Posterior vena cava (tissue), 2 donors: ENCODE results near the gene PPP1R15B. TPM values are rescaled to one million over a fixed set of nuclear protein-coding genes. Genes with fewer than 3 reads are reported as not detected.

ENCODE experiments used
- DNase-seq: peaks from one replicate; pipeline ENCODE4 v3.0.0-alpha.2; 2020; ENCODE audit warnings: low spot score
- intact Hi-C, 2 donors: fragments of 100-400 bp; cut with DNase I; formaldehyde crosslinking; loops; one replicate each; pipeline versions ENCODE4 v1.14.1 to v1.14.2; 2022 to 2023
- total RNA-seq, 2 donors: library from RNA; stranded (reverse); fragmentation: NEBNext Ultra II Directional; extraction: Animal tissue kit (Norgen Biotek cat#: 25700); gene quantifications; one replicate each; pipeline ENCODE4 v1.2.1, GENCODE V29; 2021
- donor health status: DM: yes; HTN: yes; CAD: no.
- donor health status: DM: yes; HTN: yes; CAD: no.

The PPP1R15B gene
- total RNA-seq, 2 donors from 2014 or later = 33.2 to 45.7 TPM

DNA sequence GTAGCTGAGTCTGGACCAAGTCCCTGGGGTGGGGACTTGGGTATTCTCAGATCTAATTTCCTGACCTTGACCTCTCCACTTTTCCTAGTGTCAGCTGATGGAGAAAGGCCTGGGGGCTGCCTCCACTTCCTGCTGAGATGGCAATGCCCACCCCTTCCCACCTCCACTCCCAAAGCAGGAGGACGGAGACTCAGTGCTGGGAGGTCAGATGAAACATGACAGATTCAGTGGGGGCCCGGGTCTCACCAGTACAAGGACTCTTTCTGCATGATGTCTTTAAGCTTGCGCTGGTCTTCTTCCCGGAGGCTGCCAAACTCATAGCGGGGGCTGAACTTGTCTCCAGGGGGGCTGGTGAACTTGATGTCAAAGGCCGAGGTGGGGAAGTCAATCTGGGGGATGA lies 35.6 kb upstream of the PPP1R15B start:
- peak; percentile 66 for DNase-seq
- intact Hi-C loops = loop anchor here (5.0 kb wide), 2 partner anchors 45 to 55 kb away; partner anchors contain the start of gene PIK3C2B (in 1 of the 2)

DNA sequence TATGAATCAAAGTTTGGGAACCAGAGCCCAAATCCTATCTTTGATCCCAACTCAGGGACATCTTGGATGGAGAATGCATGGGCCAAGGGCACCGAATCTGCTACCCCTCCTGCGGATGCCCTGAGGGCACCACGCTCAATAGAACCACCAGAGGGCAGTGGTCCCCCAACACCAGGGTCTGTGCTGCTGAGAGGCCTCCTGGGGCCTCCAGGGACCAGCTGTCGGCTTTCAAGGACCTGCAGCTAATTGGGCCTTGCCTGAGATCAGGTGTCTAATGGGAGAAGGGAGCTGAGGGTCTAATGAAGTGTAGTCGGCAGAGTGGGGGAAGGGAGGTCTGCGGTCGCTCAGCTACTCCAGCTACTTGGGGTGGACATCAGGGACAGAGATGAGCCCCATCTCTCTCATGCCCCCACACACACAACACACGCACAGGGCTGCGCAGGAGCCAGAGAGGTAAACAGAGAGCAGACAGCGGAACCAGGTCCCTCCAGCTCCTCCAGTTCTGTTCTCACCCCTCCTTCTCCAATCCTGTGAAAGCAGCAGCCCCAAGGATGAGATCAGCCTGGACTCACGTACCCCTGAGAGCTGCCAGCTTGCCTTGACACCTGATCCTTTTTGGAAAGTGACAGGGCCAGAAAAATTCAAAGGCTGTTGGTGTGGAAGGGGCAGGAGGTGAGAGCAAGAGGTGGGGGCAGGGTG lies 34.9 kb upstream of the PPP1R15B start:
- DNase-seq = peak; percentile 90
- intact Hi-C loops = loop anchor here (5.0 kb wide), 2 partner anchors 46 to 56 kb away; partner anchors contain the start of gene PIK3C2B (in 1 of the 2)

DNA sequence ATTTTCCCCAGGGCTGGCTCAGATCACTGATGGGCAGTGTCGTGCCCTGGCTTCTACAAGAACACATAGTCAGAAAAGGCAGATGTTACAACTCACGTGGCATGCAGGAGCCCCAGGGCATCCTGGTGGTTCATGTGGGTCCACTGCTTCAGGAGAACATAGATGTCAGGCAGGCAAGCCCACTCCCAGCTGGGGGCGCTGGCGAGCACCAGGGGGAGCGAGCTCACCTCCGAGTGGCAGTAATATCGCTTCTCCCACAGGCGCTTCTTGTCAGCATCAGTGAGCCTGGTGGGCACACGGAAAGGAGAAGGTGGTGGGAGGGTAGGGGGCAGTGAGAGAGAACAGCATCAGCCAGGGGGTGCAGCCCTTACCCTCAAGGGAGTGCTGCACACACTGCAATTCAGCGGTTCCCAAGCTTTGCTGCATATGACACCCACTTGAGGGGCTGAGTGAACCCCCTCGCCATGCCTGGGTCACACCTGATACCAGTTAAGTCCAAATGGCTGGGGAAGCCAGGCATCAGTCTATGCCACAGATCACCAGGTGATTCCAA lies 34.3 kb upstream of the PPP1R15B start:
- intact Hi-C loops = loop anchor here (5.0 kb wide), 2 partner anchors 46 to 56 kb away; partner anchors contain the start of gene PIK3C2B (in 1 of the 2)
- DNase-seq = peak; percentile 81

DNA sequence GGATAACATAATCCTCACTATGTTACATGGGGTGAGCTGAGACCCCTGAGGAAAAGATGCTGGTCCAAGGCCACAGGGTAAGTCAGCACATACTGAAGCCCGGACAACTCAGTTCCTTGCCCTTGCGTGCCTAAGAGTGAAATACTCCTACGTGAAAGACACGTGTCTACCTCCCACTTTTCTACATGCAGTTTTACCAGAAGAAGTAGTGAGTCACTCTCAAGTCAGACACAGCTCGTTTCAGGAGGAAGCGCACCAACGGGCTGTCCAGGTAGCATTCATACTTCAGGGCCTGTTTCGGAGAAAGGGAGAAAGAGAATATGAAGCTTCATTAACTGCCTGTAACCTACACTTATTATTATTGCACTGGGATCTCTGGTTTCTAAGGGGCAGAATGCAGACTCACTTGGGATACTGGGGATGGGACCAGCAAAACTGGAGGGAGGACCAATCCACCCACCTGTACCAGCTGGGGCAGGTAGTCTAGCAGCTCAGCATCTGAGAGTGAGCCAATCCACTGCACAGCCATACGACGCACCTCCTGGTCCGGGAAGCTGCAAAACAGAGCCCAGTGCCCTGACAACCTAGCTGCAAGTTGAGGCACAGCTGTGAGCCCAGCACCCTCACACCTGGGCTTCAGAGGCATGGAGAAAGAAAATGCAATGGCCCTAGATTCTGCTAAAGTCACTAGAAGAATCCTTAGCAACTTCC lies 32.4 kb upstream of the PPP1R15B start:
- intact Hi-C loops = no loop called here
- peak; percentile 26 for DNase-seq

DNA sequence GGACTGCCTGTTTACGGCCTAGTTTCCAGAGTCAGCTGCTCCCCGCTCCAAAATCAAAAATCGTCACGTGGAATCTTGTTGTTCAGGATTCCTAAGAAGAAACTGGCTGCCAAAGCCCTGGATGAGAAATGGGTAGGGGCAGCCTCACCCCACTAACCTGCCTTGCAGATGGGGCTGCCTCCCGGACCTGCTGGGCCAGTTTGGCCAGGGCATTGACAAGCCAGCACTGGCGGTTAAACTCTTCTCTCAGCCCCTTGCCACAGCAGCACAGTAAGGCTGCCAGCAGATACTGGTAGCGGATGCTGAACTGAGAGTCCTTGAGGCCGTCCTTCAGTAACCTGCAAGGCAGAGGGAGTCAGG lies 31.6 kb upstream of the PPP1R15B start:
- intact Hi-C loops = no loop called here
- DNase-seq = peak; percentile 64

DNA sequence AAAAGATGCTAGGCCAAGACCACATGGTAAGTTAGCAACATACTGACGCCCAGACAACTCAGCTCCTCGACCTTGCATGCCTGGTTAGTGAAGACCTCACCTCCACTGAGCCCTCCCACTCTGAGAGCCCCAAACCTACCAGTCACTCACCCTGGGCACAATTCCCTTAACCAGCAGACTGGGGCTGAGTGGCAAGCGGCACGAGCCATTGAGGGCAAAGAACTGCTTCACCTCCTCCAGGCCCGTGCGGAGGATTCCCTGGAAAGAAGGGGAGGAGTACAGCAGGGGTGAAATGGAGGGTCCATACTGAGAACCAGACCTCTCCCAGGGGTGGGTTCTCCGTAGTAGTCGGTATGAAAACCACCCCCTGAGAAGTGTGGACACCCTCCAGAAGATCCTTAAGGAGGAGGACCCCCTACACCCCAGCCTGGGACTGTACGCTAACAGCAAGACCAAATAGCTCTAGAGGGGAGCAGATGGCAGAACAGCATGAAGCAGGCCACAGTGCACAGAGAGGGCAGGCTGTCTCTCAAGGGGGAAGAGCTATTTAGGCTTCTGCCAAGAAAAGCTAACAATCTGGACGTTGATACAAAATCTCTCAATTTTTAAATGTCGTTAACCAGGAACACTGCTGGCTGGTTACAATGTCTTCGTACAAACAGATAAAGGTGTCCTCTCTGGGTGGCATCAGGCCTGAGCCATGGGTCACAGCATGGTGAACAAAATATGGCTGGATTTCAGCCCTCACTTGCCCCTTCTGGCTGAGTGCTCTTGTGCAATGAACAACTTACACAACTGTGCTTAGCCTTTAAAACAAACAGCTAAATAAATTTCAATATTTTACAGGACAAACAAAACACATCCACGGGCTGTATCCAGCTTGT lies 31.0 kb upstream of the PPP1R15B start:
- peak; percentile 68 for DNase-seq
- intact Hi-C loops = no loop called here

DNA sequence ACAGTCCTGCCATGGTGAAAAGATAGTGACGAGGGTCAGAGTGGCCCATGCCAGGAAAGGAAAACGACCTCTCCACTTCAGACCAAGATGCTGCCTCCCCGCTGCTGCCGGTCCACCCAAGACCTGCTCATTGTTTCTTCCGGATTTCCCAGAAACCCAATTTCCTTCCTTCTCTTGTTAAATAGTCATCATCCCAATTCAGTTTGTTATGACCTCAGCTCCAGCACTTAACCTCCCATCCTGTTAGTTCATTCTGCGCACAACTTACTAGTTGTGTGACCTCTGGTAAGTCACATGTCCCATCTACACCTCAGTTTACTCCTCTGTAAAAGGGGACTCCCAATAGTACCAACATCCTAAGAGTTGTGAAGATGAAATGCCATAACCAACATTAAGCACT lies 29.9 kb upstream of the PPP1R15B start:
- intact Hi-C loops = no loop called here
- DNase-seq = peak; percentile 37

DNA sequence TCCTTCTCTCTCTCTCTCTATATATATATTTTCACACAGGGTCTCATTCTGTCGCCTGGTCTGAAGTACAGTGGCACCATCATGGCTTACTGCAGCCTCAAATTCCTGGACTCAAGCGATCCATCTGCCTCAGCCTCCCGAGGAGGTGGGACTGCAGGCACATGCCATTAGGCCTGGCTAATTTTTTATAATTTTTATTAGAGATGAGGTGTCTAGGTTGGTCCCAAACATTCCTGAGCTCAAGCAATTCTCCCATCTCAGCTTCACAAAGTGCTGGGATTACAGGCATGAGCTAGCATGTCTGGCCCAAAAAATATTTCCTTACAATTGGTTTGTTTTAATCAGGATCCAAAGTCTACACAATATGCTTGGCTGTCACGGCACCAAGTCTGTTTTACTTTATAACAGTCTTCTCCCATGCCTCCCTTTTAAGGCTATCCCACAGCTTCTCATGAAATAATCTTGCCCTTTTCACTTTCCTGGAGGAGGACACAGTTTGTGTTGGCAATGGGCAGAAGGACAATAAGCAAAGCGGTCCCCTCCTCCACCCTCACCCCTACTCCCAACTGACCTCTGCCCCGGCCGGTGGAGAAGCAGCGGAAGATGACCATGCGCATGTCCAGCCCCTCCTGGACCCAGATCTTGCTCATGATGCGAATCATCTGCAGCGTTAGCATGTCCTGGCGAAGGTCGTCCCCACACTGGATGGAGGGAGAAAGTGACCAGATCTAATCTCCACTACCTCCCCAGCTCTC lies 28.2 kb upstream of the PPP1R15B start:
- intact Hi-C loops = no loop called here

DNA sequence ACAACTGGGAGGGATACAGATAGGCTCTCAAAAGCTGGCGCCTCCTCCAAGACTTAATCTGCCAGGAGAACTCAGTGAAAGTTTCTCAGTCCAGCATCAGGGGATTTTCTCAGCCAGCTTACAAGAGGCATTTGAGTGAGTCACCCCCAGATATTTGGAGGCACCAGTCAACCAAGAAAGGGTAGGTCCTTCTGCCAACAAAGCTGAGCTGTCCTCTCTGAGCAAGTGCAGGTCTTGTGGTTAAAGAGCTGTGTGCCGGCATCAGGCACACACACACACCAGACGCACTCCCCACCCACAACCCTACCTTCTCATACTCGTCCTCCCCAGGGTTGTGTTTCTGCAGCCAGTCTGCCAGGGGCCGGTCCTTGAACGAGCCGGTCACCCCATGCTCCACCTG lies 27.0 kb upstream of the PPP1R15B start:
- no peak for DNase-seq
- intact Hi-C loops = no loop called here

More for the DNA sequence above, 28.2 kb upstream of the PPP1R15B start:
- peak; percentile 83 for DNase-seq

DNA sequence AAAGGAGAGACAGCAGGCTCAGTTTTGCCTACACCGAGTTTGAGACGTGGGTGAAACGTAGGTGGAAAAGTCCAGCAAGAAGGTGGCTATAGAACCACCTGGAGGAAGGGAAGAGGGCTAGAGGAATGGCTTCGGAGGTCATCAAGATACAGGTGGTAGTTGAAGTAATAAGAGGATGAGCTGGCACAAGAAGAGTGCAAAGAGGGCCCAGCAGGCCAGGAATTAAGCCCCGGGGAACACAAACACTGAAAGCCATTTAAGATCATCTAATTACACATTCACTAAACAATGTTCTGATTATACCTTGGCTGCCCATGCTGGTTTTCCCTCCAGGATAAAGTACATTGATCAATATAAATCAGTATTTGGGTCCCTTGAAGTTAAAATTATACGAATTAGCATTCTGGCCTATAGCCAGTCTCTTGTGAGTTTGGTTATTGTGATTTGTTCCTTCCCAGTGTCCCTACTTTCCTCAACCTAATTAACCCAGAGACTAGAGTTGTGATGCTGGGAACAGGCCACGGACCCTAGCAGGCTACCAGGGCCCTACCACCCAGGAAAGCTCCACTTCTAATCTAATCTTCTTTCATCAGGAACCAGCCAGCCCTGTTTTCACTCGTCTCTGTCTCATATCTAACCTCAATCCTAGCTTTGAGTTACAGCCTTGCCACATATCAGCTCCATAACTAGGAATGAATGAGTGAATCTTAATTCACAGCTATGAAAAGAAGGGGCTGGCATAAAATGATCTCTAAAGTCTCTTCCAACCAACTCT lies 26.4 kb upstream of the PPP1R15B start:
- intact Hi-C loops = no loop called here
- DNase-seq = no peak

DNA sequence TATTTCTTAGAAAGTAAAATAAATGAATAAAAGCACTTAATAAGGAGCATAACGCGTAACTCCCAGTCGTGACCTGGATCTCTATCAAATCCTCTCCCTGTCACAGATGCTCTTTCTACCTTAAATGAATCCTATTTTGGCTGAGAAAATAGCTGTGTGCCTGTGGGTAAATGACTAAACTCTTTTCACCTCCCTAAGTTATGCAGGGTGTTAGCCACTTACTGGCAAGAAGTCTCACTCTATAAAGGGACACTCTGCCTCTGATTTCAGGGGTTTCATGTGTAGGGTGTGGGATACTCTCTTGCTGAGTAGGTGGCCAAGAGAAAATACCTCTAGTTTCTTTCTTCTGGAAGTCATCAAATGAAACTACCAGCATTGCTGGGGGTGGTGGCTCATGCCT lies 24.3 kb upstream of the PPP1R15B start:
- DNase-seq = no peak
- intact Hi-C loops = no loop called here

DNA sequence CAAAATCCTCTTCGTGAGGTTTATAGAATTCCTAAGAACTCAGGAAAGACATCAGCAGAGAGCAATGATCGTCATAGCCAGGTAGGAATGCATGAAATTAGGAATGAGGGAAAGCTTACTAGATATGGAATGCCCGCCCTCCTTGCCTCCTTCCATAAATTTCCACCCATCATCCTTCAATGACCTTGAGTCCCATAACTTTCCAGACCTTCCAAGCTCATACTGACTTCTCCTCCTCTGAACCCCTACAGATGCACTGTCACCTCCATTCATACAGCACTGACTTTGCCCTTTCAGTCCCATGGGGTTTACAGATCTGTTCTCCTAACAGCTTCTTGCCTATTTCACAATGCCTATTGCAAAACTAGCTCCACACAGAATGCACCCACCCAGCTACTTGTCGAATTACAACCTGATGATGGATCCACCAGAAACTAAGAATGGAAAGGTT lies 23.8 kb upstream of the PPP1R15B start:
- intact Hi-C loops = no loop called here
- no peak for DNase-seq

DNA sequence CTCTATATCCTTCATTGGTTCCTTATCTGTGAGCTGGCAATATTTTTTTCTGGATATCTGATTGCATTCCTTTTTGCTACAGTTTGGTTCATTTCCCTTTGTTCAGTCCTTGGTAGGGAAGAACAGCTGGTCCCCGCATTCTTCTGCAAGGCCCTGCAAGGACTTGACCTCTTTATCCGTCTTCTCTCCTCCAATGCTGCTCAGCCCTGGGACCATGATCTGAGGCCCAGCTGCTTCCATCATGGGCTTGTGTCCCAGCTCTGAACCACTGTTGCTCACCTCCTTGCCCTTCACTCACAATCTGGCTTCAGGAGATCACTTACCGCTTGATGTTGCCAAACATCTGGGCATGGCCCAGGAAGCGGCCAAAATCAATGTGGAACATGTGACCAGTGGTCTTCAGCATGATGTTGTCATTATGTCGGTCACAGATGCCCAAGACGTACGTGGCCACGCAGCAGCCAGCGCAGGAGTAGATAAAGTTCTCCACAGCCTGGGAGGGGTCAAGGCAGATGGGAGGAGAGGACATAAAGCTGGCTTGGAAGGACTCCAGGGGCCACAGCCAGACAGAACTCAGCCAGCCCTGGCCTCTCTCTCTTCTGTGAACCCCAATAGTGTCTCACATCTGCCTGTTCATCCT lies 22.6 kb upstream of the PPP1R15B start:
- no peak for DNase-seq
- intact Hi-C loops = no loop called here

DNA sequence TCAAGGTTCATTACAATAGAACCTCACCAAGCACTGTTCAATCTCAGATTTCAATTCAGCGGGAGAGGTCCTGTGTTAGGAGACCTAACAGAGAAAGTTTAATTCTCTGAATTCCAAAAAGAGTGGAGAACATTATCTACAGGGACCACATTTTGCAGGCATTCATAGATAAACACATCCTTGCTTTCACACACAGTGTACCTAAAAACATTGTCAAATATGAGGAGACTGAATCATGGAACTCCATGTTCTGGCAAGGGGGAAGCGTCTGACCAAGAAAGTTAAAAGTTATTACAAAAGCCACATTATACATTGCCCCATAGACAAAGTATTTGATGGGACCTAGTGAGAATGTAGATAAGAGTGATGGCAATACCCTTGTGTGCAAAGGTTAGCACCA lies 21.1 kb upstream of the PPP1R15B start:
- no peak for DNase-seq
- intact Hi-C loops = no loop called here

DNA sequence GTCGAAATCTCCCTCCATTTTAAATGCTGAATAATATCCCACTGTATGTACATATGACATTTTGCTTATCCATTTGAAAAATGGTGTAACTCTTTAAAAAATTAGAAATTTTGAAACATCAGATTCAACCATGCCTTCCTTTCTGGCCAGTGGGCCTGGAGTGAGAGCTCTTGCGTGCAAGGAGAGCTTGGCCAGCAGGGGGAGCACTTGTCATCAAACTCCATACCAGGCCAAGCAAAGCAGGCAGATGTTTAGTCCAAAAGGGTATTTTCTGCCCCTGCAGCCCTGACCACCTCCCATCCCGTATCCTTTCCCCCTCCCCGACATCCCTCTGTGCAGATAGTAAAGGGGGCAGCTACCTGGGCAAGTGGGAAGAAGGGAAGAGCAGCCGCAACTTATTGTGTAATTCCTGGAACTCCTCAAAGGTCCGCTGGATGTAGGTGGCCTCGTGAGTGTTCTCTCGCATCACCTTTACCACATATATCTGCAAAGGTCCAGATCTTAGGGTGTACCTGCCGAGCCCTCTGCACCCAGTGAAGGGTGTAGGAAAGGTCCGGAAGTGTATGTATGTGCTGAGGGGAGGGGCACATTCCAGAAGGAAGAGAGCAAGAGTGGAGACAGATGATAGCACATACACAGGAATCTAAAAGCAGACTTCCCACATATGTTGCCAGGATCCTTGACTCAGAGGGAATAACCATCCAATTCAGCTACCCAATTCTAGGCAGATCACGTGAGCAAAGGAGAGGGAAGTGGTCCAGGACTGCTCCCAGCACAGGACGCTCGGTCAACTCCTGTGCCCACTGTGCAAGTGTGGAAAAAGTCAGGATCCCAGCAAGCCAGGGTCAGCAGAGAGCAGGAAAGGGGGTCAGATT lies 19.9 kb upstream of the PPP1R15B start:
- DNase-seq = peak; percentile 95
- intact Hi-C loops = no loop called here

DNA sequence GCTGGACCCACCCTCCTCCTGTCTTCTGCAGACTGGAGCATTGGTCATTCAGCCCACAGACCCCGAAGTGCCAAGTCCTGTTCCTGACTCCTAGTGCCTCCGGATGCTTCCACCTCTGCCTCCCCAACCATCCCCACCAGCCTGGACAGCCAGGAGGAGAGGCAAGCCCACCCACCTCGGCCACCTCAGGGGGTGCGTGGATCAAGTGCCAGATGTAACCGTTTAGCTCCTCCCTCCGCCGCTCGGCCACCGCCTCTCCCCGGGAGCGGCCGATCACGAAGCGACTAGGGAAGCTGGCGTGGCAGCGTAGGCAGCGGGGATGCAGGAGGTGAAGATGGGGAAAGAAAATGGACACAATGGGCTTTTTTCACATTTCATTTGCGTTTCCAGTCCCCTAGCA lies 18.1 kb upstream of the PPP1R15B start:
- intact Hi-C loops = no loop called here
- DNase-seq = no peak
